ENCODE data around the gene INPP5D. TPM values are rescaled to one million over a fixed set of nuclear protein-coding genes. Genes with fewer than 3 reads are reported as not detected.

INPP5D gene
- total and polyA plus RNA-seq, 2 of the 13 experiments (the other 11 are each of a cell fraction or from before 2014, with no cell fraction given) = 16.7 to 18.0 TPM

- TF ChIP-seq ATRX (CRISPR knock-in tag; IDR thresholded peaks at IDR 0.05; ENCODE audit: borderline replicate concordance) = no peak; the same call in 1 of the 2 replicates
- TF ChIP-seq TMF1 (CRISPR knock-in tag; IDR thresholded peaks at IDR 0.05; ENCODE audit: low read depth) = peak; percentile 77
- no peak for TF ChIP-seq GTF2F1 (IDR thresholded peaks at IDR 0.05; ENCODE audit: low read length)
- peak; percentile 94 for TF ChIP-seq GABPA (IDR thresholded peaks at IDR 0.05; ENCODE audit: low read depth, low read length)
- peak; percentile 98 for TF ChIP-seq GABPA (CRISPR knock-in tag; IDR thresholded peaks at IDR 0.05; ENCODE audit: low read depth)
- peak; percentile 90; the same call in 1 of the 2 replicates for TF ChIP-seq ZNF205 (CRISPR knock-in tag; IDR thresholded peaks at IDR 0.05)
- TF ChIP-seq ZNF670 (CRISPR knock-in tag; IDR thresholded peaks at IDR 0.05; ENCODE audit: borderline replicate concordance) = no peak; the same call in none of the 2 replicates
- TF ChIP-seq, protein P1, sequence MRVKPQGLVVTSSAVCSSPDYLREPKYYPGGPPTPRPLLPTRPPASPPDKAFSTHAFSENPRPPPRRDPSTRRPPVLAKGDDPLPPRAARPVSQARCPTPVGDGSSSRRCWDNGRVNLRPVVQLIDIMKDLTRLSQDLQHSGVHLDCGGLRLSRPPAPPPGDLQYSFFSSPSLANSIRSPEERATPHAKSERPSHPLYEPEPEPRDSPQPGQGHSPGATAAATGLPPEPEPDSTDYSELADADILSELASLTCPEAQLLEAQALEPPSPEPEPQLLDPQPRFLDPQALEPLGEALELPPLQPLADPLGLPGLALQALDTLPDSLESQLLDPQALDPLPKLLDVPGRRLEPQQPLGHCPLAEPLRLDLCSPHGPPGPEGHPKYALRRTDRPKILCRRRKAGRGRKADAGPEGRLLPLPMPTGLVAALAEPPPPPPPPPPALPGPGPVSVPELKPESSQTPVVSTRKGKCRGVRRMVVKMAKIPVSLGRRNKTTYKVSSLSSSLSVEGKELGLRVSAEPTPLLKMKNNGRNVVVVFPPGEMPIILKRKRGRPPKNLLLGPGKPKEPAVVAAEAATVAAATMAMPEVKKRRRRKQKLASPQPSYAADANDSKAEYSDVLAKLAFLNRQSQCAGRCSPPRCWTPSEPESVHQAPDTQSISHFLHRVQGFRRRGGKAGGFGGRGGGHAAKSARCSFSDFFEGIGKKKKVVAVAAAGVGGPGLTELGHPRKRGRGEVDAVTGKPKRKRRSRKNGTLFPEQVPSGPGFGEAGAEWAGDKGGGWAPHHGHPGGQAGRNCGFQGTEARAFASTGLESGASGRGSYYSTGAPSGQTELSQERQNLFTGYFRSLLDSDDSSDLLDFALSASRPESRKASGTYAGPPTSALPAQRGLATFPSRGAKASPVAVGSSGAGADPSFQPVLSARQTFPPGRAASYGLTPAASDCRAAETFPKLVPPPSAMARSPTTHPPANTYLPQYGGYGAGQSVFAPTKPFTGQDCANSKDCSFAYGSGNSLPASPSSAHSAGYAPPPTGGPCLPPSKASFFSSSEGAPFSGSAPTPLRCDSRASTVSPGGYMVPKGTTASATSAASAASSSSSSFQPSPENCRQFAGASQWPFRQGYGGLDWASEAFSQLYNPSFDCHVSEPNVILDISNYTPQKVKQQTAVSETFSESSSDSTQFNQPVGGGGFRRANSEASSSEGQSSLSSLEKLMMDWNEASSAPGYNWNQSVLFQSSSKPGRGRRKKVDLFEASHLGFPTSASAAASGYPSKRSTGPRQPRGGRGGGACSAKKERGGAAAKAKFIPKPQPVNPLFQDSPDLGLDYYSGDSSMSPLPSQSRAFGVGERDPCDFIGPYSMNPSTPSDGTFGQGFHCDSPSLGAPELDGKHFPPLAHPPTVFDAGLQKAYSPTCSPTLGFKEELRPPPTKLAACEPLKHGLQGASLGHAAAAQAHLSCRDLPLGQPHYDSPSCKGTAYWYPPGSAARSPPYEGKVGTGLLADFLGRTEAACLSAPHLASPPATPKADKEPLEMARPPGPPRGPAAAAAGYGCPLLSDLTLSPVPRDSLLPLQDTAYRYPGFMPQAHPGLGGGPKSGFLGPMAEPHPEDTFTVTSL (CRISPR knock-in tag; IDR thresholded peaks at IDR 0.05; ENCODE audit: borderline replicate concordance) = peak; percentile 24; the same call in 1 of the 2 replicates
- TF ChIP-seq ZNF816 (CRISPR knock-in tag; IDR thresholded peaks at IDR 0.05; ENCODE audit: borderline replicate concordance) = peak; percentile 67; the same call in 1 of the 2 replicates
- peak; percentile 97 for TF ChIP-seq SNAPC2 (CRISPR knock-in tag; IDR thresholded peaks at IDR 0.05)
- peak; percentile 98 for TF ChIP-seq ZMYM4 (CRISPR knock-in tag; IDR thresholded peaks at IDR 0.05)
- peak; percentile 97 for TF ChIP-seq NR2C2 (CRISPR knock-in tag; IDR thresholded peaks at IDR 0.05; ENCODE audit: borderline replicate concordance)
- TF ChIP-seq CERS6 (CRISPR knock-in tag; IDR thresholded peaks at IDR 0.05) = no peak
- peak; percentile 87 for TF ChIP-seq RXRB (CRISPR knock-in tag; IDR thresholded peaks at IDR 0.05; ENCODE audit: borderline replicate concordance)
- no peak for TF ChIP-seq ARNT (IDR thresholded peaks at IDR 0.05)
- TF ChIP-seq, protein P2, sequence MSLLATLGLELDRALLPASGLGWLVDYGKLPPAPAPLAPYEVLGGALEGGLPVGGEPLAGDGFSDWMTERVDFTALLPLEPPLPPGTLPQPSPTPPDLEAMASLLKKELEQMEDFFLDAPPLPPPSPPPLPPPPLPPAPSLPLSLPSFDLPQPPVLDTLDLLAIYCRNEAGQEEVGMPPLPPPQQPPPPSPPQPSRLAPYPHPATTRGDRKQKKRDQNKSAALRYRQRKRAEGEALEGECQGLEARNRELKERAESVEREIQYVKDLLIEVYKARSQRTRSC (CRISPR knock-in tag; IDR thresholded peaks at IDR 0.05; ENCODE audit: low read depth) = no peak
- TF ChIP-seq CBX5 (CRISPR knock-in tag; IDR thresholded peaks at IDR 0.05; ENCODE audit: borderline replicate concordance) = peak; percentile 88; the same call in 1 of the 2 replicates
- TF ChIP-seq BCL3 (CRISPR knock-in tag; IDR thresholded peaks at IDR 0.05) = peak; percentile 86
- TF ChIP-seq HDAC6 (IDR thresholded peaks at IDR 0.05; ENCODE audit: low read depth, low read length) = no peak
- peak; percentile 76; the same call in 1 of the 2 replicates for TF ChIP-seq TSC22D2 (CRISPR knock-in tag; IDR thresholded peaks at IDR 0.05; ENCODE audit: borderline replicate concordance)
- peak; percentile 74; the same call in 1 of the 2 replicates for TF ChIP-seq ZFP36L1 (CRISPR knock-in tag; IDR thresholded peaks at IDR 0.05)
- peak; percentile 85 for TF ChIP-seq NFYB (CRISPR knock-in tag; IDR thresholded peaks at IDR 0.05)
These were observed 191.4 kb downstream of the INPP5D start, which contains the start of gene ATG16L1 (continued) for GRCh38 chr2:233251306-233252116.
